ENCODE results near the gene KCNQ1.

GRCh38 chr11:2653198-2653551 lies 208.4 kb downstream of the KCNQ1 start:
- TF ChIP-seq CTCF (IDR thresholded peaks at IDR 0.05) (no peak), POLR2A (IDR thresholded peaks at IDR 0.05) (no peak)

Data from lower leg skin (tissue), 3 donors.